Gastrocnemius medialis (tissue), 4 donors: Measurements from ENCODE around the gene CRYBB3.

Experiments used
- CTCF ChIP-seq, 5 experiments: fragments of 450-650 bp in 3 of 5; fragments of 200-600 bp in 2 of 5; sonication (generic) in 2 of 5; IDR thresholded peaks in 4 of 5; conservative IDR thresholded peaks in 1 of 5; 1 replicate in 4 of 5; 2 replicates in 1 of 5; pipeline ENCODE4 v1.5.1; 2016 to 2019; ENCODE audit warnings: antibody characterized with exemption in 5 of 5, mild to moderate bottlenecking in 3 of 5, moderate library complexity in 3 of 5
- POLR2A ChIP-seq, 2 donors: fragments of 450-650 bp; IDR thresholded peaks; one replicate each; pipeline ENCODE4 v1.6.1; 2017; ENCODE audit warnings: antibody characterized with exemption in 2 of 2, mild to moderate bottlenecking in 2 of 2, moderate library complexity in 2 of 2

- TF ChIP-seq POLR2A (IDR thresholded peaks at IDR 0.05), result no peak
- TF ChIP-seq CTCF (IDR thresholded peaks at IDR 0.05 in 4 of 5, conservative IDR thresholded peaks at IDR 0.05 in 1 of 5), result no peak
Measured at GRCh38 chr22:25177226-25177625, 22.4 kb upstream of the CRYBB3 start.
